ENCODE data around the gene BTBD17. TPM values are rescaled to one million over a fixed set of nuclear protein-coding genes. Genes with fewer than 3 reads are reported as not detected.

Gene BTBD17
- total RNA-seq, 1 donor from 2014 or later = not detected

GRCh38 chr17:74369221-74369620, 7.6 kb upstream of the BTBD17 start:
- no peak for TF ChIP-seq CTCF (conservative IDR thresholded peaks at IDR 0.05; ENCODE audit: low read depth, low read length)
- no peak for DNase-seq (ENCODE audit: low read depth)

GRCh38 chr17:74368341-74369081, 6.8 kb upstream of the BTBD17 start:
- no peak for DNase-seq (ENCODE audit: low read depth)
- no peak overlapping the region for H3K4me3 ChIP-seq (ENCODE audit: low read depth, low read length)
- TF ChIP-seq CTCF (conservative IDR thresholded peaks at IDR 0.05; ENCODE audit: low read depth, low read length) = peak; percentile 92

More at GRCh38 chr17:74369221-74369620, 7.6 kb upstream of the BTBD17 start:
- H3K4me3 ChIP-seq (ENCODE audit: low read depth, low read length) = no peak overlapping the region

GRCh38 chr17:74367206-74367605, 5.5 kb upstream of the BTBD17 start, which contains the start of gene GPR142:
Gene GPR142, plus strand, starts transcription at chr17:74367506. Its CDS starts 2,035 bp downstream, at chr17:74369541.
- no peak for DNase-seq (ENCODE audit: low read depth)
- TF ChIP-seq CTCF (conservative IDR thresholded peaks at IDR 0.05; ENCODE audit: low read depth, low read length) = no peak
- H3K4me3 ChIP-seq (ENCODE audit: low read depth, low read length) = no peak within 1 kb of the TSS

- TF ChIP-seq CTCF (conservative IDR thresholded peaks at IDR 0.05; ENCODE audit: low read depth, low read length) = no peak
- no peak for DNase-seq (ENCODE audit: low read depth)
- no peak overlapping the region for H3K4me3 ChIP-seq (ENCODE audit: low read depth, low read length)
Measured at GRCh38 chr17:74362810-74363498, 1.3 kb upstream of the BTBD17 start.

GRCh38 chr17:74362069-74362405, 369 bp upstream of the BTBD17 start:
- TF ChIP-seq CTCF (conservative IDR thresholded peaks at IDR 0.05; ENCODE audit: low read depth, low read length) = no peak
- no peak overlapping the region for H3K4me3 ChIP-seq (ENCODE audit: low read depth, low read length)
- DNase-seq (ENCODE audit: low read depth) = no peak

GRCh38 chr17:74360899-74361229, 804 bp downstream of the BTBD17 start:
- no peak for TF ChIP-seq CTCF (conservative IDR thresholded peaks at IDR 0.05; ENCODE audit: low read depth, low read length)
- no peak for DNase-seq (ENCODE audit: low read depth)
- no peak overlapping the region for H3K4me3 ChIP-seq (ENCODE audit: low read depth, low read length)
